ENCODE measurements around the gene ARHGAP40.
"Not testable (repeated sequence)": the region's sequence is repeated elsewhere in the genome, so short reads cannot be mapped to it uniquely, and the experiment has no call there.

Gene ARHGAP40

GRCh38 chr20:38586181-38586525 is 15.5 kb upstream of the ARHGAP40 start:
- no peak for DNase-seq

GRCh38 chr20:38588303-38588702 is 13.3 kb upstream of the ARHGAP40 start:
- DNase-seq: no peak

DNA sequence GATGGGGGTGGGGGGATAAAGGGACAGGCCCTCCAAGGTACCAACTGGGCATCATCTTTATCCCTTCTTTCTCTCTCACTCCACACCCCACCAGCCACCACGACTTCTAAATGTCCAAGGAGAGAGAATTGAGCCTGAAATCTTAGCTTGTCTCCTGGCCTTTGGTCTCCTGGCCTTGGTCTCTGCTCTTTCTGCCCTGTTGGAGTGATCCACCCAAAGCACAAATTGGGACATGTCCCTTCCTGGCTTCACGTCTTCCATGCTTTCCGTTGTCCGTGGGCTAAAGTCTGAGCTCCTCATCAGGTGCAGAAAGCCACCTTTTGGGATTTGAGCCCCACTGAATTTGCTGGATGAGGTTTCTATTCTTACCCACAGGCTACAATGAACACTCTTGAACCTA is 12.3 kb upstream of the ARHGAP40 start:
- no peak for DNase-seq

GRCh38 chr20:38589967-38590675 is 11.5 kb upstream of the ARHGAP40 start:
- DNase-seq: no peak

DNA sequence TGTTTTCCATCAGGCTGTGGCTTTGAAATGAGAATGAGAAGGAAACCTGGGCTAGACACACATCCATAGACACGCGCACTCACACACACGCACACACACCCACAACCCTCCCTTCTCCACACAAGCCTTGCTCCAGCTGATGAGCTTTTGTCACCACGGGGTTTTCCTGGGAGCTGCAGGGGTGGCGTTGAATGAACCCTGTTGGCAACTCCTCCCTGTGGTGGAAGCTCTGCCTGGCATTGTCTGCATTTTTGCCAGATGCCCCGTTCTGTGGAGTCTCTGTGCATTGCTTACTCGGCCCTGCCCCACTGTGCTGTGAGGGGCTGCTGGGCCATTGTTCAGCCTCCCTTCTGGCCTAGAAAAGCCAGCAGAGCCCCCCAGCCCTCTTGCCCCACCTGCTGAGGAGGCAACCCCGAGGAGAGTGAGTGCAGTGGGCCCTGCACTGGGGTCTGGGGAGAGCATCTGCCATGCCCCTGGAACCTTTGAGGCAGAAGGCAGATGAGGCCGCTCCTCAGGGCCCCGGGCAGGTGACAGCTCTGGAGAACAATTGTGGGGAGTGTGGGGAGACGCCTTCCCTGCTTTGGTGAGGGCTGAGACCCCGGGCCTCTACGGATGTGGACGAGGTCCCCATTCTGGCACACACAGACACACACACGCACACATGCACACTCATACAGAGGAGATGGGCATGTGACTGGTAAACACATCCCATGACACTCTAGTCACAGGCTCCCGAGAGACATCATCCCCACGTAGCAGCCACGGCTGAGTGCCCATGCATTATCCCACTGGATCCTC is 10.7 kb upstream of the ARHGAP40 start:
- DNase-seq: peak in 1 of 58 donors; percentile 5

DNA sequence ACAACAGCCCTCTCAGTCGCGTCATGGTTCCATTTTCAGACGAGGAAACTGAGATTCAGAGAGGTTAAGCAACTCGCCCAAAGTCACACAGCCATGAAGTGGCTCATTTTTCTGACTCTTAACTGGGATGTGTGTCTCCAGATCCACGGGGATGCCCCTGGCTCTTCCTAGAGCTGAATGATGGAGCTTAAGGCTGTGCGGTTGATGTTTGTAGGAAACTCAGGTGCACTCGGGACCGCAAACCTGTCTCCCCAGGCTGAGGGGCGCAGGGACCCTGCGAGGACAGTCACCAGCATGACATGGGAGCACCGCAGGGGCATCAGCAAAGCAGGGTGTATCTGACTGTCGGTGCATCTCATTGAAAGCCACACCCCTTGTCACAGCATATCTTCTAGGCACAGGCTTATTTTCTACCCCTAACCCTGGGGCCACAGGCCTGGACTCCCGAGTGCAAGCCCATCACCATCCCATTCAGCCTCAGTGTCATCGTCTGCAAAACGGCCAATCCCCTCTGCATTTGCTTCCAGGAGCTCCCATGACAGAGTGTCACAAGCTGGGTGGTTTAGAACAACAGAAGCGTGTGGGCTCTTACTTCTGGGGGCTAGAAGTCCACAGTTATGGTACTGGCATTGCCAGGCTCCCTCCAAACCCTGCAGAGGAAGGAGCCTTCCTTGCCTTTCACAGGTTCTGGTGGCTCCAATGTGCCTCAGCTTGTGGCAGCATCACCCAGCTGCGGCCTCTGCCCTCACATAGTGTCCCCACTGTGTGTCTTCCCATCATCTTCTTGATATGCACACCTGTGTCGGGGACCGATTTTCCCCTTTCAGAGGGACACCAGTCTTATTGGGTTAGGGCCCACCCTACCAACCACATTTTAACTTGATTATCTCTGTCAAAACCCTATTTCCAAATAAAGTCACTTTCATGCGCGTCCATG is 9.9 kb upstream of the ARHGAP40 start:
- DNase-seq: no peak

DNA sequence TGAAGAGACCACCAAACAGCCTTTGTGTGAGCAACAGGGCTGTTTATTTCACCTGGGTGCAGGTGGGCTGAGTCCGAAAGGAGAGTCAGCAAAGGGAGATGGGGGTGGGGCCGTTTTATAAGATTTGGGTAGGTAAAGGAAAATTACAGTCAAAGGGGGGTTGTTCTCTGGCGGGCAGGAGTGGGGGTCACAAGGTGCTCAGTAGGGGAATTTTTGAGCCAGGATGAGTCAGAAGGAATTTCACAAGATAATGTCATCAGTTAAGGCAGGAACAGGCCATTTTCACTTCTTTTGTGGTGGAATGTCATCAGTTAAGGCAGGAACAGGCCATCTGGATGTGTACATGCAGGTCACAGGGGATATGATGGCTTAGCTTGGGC is 9.2 kb upstream of the ARHGAP40 start:
- DNase-seq: not testable (repeated sequence)

- not testable (repeated sequence) for DNase-seq
Observed at GRCh38 chr20:38594281-38594680, 7.3 kb upstream of the ARHGAP40 start.

DNA sequence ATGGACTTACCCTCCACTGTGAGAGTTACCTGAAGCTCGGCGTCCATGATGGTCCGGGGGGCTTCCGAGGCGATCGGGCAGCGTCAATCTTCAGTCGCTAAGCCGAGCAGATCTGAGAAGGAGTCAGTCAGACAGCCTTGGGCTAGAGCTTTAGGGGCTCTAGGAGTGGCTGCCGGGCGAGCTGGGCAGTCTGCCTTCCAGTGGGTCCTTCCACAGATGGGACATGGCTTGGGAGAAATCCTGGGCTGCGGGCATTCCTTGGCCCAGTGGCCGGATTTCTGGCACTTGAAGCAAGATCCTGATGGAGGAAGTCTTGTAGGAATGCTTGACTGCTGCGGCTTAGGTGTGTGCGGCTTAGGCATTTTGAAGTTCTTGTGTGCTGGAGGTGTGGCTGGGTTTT is 5.7 kb upstream of the ARHGAP40 start:
- not testable (repeated sequence) for DNase-seq

DNA sequence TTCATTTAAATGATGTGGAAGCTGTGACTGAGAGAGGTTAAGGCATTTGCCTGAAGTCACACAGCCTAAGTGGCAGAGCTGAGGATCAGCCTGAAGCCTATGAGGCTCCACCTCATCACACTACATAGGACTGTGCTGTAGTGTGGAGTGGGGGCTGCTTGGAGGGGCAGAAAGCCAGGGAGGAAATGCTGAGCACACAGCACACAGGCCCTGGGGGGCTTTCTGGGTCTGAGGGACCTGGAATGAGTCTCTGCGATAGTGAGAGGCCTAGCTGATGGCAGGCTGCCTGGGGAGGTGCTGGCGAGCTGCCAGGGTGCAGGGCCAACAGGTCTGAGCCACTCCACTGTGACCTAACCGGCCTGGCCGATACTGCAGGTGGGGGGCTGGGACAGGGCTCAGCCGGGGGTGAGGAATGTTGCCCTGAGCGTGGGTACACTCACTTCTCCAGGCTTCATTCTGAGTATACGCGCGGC is 2.2 kb upstream of the ARHGAP40 start:
- DNase-seq: peak in 2 of 58 donors; percentile 2 to 40

- no peak for DNase-seq
Observed at GRCh38 chr20:38600057-38600456, 1.6 kb upstream of the ARHGAP40 start.

DNA sequence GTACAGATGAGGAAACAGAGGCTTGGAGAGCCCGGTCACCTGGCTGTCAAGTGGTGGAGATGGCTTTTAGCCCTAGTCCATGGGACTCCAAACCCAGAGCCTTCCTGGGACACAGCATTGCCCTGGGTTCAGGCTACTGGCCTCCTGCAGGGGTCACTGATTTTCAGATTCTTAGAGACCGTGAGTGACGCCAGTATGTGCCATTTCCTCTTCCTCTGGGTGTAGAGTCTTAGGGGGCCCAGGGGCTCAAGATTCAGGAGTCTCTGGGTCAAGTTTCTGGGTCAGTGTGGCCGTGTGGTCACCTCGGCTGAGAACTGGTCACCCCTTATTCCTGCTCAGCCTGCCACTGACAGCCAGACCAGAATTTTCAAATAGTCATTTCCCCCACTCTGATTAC is 574 bp downstream of the ARHGAP40 start:
- DNase-seq: no peak

GRCh38 chr20:38603286-38603685 is 1.7 kb downstream of the ARHGAP40 start:
- DNase-seq: no peak

- peak in 2 of 58 donors; percentile 2 to 13 for DNase-seq
Observed at GRCh38 chr20:38604873-38605303, 3.3 kb downstream of the ARHGAP40 start.

DNA sequence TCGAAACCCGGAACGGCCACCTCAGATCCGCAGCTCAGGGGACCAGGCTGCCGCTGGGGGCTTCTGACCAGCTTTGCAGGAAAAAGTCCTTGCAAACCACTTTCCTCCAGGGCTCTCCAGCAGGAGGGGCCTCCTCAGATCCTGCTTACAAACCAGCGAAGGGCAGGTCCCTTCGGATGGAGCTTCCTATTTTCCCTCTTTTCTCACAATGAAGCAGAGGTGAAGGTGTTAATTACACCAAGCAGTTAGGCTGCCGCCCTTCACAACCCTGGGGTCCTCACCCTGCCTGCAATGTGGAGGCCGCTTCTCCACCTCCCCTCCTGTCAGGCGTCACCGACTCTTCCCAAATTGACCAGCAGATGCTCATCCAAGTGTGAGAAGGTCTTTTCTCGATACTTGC is 5.7 kb downstream of the ARHGAP40 start:
- no peak for DNase-seq

DNA sequence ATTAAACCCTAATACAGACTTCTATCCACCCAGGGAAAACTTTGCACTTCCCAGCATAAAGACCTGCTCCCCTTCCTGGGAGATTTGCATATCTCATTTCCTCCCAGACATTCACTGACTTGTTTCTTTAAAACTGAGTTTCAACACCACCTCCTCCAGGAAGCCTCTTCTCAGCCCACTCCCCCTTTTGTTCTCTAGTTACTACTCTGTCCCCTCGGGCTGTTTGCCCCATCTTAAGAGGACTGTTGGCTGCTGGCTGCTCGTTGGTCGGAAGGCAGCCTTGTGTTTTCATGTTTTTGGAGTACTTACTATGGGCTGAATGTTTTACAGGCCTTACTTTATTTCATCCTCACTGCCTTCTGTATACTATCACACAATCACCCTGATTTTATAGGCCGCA is 6.6 kb downstream of the ARHGAP40 start:
- no peak for DNase-seq

GRCh38 chr20:38609815-38610214 is 8.2 kb downstream of the ARHGAP40 start:
- no peak for DNase-seq

GRCh38 chr20:38610521-38610920 is 8.9 kb downstream of the ARHGAP40 start:
- no peak for DNase-seq

DNA sequence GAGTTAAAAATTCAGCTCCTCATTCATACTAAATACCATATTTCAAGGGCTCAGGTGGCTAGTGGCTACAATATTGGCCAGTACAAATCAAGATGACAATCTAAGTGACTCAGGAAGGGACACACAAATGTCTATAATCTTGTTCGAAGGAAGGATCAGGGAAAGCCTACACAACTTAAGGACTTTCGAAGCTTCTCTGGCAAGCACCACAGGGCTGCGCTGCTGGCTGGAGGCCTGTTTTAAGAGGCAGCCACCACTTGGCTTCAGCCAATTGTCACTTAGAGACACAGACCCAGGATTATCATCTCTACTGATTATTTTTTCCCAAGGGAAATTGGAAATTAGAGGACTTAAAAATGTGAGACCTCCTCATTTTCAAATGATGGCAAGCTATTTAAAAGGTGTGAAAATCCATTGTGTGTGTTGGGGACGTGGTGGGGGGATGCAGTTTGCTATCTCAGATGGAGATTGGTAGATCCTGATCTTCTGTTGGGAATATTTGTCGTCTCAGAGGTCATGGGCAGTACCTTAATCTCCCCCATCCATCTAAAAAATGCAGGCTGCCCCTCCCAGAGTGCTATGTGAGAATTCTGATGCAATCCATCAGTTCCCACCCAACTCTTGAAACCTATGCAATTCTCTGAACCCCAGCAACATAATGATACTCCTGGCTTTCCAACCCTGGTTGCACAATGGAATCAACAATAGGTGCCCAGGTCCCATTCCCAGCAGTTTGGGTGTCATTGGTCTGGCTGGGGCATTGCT is 11.3 kb downstream of the ARHGAP40 start:
- DNase-seq: no peak

DNA sequence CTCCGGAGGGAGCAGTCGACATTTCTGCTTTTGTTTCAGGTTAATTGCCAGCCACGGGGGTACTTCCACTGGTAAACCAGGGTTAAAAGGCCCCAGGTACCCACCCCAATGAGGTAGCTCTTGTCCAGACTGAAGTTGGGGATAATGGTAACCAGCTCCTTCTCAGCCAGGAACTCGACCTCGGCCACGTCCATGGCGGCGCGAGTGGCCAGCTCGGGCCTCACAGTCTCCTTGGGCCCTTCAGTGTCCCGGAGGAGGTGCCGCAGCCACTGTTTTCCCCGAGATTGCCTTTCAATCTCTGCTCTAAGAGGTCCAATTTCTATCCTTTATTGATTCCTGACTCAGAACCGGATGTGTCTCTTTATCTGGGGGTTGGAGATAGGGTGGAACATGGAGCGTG is 13.7 kb downstream of the ARHGAP40 start:
- no peak for DNase-seq

DNA sequence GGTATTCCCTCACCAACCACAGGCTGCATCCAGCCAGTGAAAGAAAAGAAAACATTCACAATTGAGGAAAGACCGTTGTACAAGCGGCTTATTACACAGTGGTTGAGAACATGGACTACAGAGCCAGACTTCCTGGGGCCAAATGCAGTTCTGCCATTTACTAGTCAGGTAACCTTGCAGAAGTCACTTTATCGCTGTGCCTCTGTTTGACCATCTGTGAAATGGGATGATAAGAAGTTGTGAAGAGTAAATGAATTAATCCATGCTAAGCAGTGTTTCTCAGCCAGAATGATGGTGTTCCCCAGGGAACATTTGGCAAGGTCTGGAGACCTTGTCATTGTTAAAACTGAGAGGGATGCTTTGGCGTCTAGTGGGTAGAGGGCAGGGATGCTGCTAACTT is 14.8 kb downstream of the ARHGAP40 start:
- DNase-seq: no peak

All from anterior cingulate cortex (tissue), 58 donors.